Measurements from ENCODE around the gene CXCR6. TPM values are rescaled to one million over a fixed set of nuclear protein-coding genes. Genes with fewer than 3 reads are reported as not detected.

CXCR6 gene
- total RNA-seq, 1 experiment from 2014 or later, result not detected

GRCh38 chr3:45950686-45951600 lies 7.7 kb downstream of the CXCR6 start:
- Histone ChIP-seq H3K9me3 (ENCODE audit: control insufficient read depth, low read depth, low read length) (no peaks in the 10 kb centered on the region), H3K79me1 (ENCODE audit: insufficient read depth, low read depth, low read length, poor library complexity, severe bottlenecking) (no peaks in the 10 kb centered on the region), H4K20me1 (ENCODE audit: control insufficient read depth, insufficient read depth, insufficient read length) (no peaks in the 10 kb centered on the region), H3T11ph (ENCODE audit: low read length) (no peak overlapping the region), H3K56ac (ENCODE audit: insufficient read length, low read depth, low read length) (no peak overlapping the region), H2AFZ (ENCODE audit: low read length) (no peak overlapping the region), H4K5ac (ENCODE audit: insufficient read length, low read depth, low read length) (no peak overlapping the region), H3K27ac (ENCODE audit: insufficient read length, low read depth, low read length) (no peak overlapping the region), H2BK5ac (ENCODE audit: insufficient read length, low read length) (no peak overlapping the region), H3K79me2 (ENCODE audit: insufficient read depth, low read length) (no peaks in the 10 kb centered on the region), H3K23ac (ENCODE audit: insufficient read length, low read depth, low read length) (no peak overlapping the region), H3K18ac (ENCODE audit: insufficient read length, low read depth, low read length) (no peak overlapping the region), H3K4ac (ENCODE audit: low read depth, low read length) (no peak overlapping the region), H3K23me2 (ENCODE audit: insufficient read length, low read depth, low read length, poor library complexity, severe bottlenecking) (no peaks in the 10 kb centered on the region), H2AK5ac (ENCODE audit: insufficient read length, low read length) (no peak overlapping the region), H2BK15ac (ENCODE audit: low read depth, low read length) (no peak overlapping the region), H3K14ac (ENCODE audit: insufficient read depth, low read length) (no peak overlapping the region), H3K9ac (ENCODE audit: extremely low read depth, insufficient read length, low read length) (no peak overlapping the region), H4K91ac (ENCODE audit: insufficient read length, low read depth, low read length) (no peak overlapping the region), H2BK12ac (ENCODE audit: insufficient read length, low read depth, low read length) (no peak overlapping the region), H3K27me3 (ENCODE audit: insufficient read depth, low read length) (no peaks in the 10 kb centered on the region), H4K8ac (replicated peaks; ENCODE audit: insufficient read length, low read depth, low read length) (no peak overlapping the region), H2BK120ac (ENCODE audit: low read depth, low read length, poor library complexity, severe bottlenecking) (no peak overlapping the region), H2BK20ac (ENCODE audit: low read depth, low read length, poor library complexity, severe bottlenecking) (no peak overlapping the region), H3K4me2 (ENCODE audit: insufficient read depth, insufficient read length, low read length) (no peak overlapping the region), H3K4me1 (ENCODE audit: insufficient read depth, low read length) (no peaks in the 10 kb centered on the region)
- no peaks in the 10 kb centered on the region for H3K4me1 Mint-ChIP-seq
- WGBS (ENCODE audit: extremely low coverage, insufficient read length, low lambda C conversion rate), result no CpG with 5 or more reads among the region's 6 CpGs
- no peak for TF ChIP-seq CTCF (conservative IDR thresholded peaks at IDR 0.05)
- no peak for DNase-seq
- H3K4me3 Mint-ChIP-seq, result no peak overlapping the region
- no peaks in the 10 kb centered on the region for H3K27me3 Mint-ChIP-seq (ENCODE audit: low read depth)
- H3K36me3 Mint-ChIP-seq (ENCODE audit: insufficient read depth in 1 of 3, low read depth in 3 of 3), result peaks cover 21 to 81% (median 77%) of the 10 kb centered on the region in 3 experiments; a peak in 6 of 7 replicates
- H3K27ac Mint-ChIP-seq, result no peak overlapping the region
- no peaks in the 10 kb centered on the region for H3K9me3 Mint-ChIP-seq

Measured in H9 (cell line).